HT-29 (cell line): ENCODE data around the gene LRRC42. TPM values are rescaled to one million over a fixed set of nuclear protein-coding genes. Genes with fewer than 3 reads are reported as not detected.
"Not testable (repeated sequence)": the region's sequence is repeated elsewhere in the genome, so short reads cannot be mapped to it uniquely, and the experiment has no call there.

Source experiments
- DNase-seq: peaks from one replicate; pipeline ENCODE4 v3.0.0-alpha.2; 2015; ENCODE audit warnings: low spot score
- total RNA-seq: library from RNA; depleted of rRNA; stranded (reverse); fragments of >200 nt; shearing (Covaris generic); gene quantifications from 2 replicates; pipeline ENCODE4 v1.2.3, GENCODE V29; 2014; rRNA removed

The LRRC42 gene
- total RNA-seq, 1 experiment from 2014 or later, result 32.6 TPM

DNA sequence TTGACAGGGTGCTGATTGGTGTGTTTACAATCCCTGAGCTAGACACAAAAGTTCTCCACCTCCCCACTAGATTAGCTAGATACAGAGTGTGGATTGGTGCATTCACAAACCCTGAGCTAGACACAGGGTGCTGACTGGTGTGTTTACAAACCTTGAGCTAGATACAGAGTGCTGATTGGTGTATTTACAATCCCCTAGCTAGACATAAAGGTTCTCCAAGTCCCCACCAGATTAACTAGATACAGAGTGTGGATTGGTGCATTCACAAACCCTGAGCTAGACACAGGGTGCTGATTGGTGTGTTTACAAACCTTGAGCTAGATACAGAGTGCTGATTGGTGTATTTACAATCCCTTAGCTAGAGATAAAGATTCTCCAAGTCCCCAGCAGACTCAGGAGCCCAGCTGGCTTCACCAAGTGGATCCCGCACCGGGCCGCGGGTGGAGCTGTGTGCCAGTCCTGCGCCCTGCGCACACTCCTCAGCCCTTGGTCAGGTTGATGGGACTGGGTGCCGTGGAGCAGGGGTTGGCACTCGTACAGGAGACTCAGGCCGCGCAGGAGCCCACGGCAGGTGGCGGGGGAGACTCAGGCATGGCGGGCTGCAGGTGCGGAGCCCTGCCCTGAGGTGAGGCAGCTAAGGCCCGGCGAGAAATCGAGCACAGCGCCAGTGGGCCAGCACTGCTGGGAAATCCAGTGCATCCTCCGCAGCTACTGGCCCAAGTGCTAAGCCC is 57.8 kb downstream of the LRRC42 start:
- DNase-seq, result not testable (repeated sequence)

DNA sequence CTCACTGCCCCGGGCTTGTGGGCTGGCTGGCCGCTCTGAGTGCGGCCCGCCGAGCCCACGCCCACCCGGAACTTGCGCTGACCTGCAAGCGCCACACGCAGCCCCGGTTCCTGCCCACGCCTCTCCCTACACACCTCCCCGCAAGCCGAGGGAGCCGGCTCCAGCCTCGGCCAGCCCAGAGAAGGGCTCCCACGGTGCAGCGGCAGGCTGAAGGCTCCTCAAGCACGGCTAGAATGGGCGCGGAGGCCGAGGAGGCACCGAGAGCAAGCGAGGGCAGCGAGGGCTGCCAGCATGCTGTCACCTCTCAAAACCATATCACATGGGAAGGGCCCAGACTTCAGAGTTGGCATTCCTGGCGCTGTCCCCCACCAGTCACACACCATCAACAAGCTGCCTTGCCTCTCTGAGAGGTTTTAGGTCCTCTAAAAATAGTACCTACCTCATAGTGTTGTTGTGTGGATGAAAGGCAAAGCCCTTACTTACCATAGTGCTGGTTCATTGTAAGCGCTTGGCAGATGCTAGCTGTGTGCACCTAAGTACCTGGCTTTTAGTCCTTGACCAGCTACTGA is 58.4 kb downstream of the LRRC42 start:
- DNase-seq, result no peak

DNA sequence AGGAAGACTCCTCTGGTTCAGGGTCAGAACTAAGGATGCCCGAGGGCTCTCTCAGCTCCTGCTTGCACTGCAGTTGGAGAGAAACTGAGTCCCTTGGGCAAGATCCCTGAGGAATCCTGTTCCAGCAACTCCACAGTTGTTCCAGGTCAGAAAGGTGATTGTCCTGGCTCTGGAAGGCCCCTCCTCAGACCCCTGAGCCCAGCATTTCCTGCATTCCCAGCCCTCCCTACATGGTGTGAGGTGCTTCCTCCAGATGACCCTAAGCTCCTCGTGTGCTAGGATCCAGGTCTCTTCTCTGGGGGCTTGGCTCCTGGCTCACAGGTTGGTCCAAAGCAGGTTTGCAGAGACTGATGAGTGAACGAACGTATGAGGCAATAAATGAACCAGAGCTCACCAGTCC is 60.4 kb downstream of the LRRC42 start:
- DNase-seq, result no peak

DNA sequence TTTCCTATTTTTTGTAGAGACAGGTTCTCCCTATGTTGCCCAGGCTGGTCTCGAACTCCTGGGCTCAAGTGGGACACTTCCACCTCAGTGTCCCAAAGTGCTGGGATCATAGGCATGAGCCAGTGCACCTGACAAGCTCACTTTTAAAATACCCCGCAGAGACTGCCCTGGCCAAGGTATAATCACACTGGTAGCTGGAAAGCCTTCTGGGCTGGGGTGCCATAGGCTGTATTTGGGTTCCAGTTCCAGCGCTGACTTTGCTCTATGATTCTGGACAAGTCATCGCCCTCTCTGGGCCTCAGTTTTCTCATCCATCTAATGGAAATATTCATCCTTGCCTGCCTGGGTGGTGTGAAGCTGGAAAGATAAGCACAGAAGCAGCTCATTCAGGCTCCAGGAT is 61.5 kb downstream of the LRRC42 start:
- no peak for DNase-seq

DNA sequence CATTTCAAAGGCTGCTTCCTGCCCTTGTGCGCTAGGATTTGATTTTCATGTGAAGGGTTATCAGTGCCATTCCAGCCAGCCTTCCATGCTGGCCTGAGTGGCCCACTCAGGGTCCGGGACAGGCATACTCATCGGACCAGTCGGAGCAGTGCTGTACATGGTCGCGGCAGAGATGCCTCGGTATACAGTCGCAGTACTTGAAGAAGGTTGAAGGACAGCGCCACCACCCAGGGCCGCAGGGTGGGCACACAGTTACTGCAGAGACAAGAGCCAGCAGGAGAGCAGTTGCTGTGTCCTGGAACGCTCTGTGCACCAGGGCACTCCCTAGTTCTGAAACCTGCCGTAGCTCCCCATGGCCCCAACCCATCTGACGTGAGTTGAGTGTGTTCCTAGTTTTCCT is 62.7 kb downstream of the LRRC42 start:
- DNase-seq, result no peak

DNA sequence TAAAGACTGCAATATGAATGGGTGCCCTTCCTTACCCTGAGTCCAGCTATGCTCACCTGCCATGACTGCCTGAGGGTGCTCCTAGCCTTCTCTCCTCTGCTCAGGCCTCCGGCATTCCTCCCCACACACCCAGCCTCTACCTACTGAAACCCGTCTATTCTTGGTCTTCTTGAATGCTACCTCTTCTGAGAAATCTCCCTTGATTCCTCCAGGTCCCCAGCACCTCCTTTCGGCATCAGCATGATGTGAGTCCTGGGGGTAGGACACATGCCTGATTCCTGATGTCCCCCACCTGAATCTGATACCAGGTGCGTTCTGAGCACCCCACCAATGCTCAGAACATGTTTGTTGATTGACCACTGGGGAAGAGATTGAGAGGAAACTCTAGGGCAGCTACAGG is 63.3 kb downstream of the LRRC42 start:
- DNase-seq, result no peak

DNA sequence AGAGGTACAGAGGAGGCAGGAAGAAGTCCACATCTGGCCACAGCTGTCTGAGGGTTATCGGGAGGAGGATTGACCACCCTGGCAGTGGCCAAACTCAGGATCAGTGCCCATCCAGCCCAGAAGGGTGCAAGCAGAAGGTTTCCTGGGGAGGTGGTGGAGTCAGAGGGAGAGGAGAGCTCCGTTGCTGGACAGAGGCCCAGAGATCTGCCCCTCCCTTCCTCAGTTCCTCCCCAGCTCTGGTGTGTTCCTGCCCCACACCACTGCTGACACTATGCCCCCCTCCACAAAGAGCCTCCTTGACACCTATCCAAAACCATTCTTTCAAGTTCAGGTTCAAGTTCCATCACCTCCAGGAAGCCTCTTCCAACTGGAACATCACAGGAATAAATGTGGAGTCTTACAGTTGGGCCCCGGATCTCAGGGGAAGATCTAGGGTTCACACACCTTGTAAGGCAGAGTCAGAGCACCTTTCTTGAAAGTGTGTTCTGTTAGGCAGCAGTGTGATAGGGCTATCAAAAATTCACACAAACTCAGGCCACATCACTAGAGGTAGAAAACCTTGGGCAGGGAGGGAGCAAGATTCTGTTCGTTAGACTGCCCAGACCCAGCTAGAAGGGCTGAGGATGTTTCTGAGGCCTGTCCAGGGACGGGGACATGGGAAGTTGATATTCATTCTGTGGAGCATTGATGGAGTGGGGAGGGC is 64.4 kb downstream of the LRRC42 start:
- DNase-seq, result no peak

DNA sequence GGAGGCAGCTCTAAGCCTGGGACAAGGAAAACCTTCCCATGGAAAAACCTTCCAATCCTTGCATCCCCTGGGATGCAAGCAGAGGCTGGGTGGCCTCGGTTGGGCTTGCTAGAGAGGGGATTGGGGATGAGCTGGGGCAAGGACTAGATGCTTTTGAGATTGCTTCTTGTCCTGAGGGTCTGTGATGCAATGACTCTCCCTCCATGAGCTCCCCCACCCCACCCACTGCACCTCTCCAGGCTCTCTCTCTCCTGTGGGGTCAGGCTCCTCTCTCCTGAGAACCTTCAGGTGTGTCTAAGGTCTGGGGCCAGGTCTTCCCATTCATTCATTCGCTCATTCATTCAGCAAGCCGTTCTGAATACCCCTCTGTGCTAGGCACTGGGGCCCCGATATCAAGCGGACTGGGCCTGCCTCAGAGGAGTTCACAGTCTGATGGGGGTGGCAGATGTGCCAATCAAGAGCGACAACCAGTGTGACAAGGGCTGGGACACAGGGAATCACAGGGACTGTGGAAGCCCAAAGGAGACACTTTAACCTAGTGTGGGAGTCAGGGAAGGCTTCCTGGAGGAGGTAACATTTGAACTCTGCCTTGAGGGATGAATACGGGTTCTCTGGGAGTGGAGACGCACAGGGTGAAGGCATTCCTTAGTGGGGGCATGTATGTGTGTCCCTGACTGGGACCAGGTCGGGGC is 65.3 kb downstream of the LRRC42 start:
- no peak for DNase-seq

DNA sequence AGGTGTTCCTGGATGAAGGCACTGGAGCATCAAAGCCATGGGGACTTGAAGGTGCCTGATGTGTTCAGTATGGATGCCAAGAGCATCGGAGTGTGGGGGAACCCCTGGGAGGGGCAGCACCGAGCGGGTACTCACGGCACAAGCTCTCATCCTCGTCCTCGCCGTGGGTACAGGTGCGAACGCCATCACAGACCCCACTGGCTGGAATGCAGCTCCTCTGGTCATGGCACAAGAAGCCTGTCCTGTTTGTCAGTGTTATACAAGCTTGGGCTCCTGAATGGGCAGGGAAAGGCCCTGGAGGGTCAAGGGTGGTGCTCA is 65.8 kb downstream of the LRRC42 start:
- no peak for DNase-seq

DNA sequence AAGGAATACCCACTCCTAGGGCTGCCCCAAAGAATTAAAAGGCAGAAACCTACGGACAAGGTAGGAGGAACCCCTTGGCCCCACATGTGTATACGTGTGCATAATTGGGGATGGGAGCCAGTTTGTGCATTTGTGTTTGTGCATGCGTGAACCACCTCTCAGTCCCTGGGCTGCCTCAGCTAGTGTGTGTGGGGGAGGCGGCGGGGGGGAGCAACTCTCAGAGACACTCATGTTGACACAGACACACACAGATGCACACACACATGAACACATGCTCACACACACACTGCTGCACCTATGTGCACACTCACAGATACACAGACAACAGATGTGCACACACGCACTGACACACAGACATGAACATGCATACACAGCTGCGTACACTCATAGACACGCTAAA is 66.7 kb downstream of the LRRC42 start:
- DNase-seq, result no peak

DNA sequence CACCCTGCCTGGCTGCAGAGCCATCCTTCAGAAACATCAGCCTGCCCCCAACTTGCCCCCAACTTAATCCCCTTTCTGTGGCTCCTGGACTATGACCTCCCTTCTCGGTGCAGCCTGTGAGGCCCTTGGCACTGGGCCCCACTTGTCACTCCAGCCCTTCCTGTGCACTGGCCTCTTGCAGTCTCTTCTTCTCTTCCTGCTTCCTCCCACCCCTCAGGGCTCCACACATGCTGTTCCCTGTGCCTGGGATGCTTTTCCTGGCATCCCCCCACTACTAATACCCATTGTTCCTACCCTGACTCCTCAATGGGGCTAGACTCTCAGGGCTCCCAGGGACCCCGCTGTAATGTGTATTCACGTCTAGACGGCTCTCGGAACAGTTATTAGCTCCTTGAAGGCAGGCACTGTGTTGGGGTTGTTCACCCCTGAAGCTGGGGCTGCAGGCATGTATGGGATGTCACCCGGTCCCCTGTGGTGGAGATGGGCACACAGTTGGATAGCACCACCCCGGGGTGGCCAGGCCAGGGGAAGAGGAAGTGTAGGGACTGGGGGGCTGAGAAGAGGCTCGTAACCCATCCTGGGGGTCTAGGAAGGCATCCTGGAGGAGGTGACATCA is 67.4 kb downstream of the LRRC42 start:
- no peak for DNase-seq

DNA sequence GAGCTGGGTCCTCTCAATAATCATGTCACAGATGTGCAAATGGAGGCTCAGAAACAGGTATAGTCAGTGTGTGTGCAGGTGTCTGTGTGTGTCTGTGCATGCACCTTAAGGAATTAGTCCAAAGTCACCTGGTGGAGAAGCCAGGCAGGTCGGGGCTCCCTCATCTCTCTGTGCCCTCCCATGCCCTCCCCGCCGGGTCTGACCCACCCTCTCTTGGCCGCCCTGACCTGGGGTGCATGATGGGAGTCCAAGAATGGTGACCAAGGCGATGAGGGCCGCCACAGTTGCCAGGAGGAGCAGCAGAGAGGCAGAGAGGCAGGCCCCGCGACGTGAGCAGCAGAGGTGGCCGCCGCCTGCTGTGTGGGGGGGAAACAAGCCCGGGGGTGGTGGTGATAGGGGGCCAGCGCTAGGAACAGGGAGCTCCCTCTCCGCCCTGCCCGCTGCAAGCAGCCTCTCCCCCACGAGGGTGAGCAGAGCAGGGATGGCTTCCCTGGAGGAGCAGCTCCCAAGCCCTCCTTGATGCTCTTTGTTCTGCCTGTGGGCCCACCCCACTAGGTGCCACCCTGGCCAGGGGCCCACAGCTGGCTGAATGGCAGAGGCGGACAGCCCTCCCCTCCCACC is 68.0 kb downstream of the LRRC42 start:
- DNase-seq, result no peak

DNA sequence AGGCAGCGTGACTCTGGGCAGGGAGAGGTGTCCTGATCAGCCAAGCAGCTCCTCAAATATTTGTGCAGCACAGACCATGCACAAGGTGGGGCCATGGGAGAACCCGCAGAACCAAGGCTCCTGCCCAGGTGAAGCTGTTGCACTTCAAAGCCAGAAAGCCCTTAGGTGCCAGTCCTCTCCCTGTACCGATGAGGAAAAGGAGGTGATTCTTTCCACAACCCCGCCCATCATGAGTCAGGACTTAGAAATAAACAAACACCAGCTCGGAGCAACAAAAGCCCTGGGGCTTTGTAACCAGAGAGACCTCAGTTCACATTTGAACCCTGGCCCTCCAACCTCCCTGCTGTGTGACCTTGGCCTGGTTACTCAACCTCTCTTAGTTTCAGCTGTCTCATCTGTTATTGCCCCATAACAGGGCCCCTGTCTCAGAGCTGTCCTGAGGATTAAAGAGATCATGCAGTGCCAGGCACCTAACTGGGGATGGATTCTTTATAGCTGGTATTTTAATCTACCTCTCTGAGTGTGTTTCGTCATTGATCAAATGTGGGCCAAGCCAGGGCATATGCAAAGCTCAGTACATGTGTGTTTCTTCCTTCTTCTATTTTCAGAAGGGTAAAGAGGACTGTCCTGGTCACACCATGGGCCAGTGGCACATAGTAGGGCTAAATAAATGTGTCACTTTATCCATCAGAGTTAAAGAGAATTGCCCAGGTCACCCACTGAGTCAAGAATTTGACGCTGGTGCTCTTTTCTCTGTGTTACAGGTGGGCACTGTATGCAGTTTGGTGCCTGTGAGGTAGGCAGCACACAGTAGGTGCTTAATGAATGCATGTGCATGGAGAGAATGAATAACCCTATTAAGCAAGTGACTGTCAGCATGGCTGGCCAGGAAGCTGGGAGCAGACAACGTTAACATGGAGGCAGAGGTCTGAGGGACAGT is 70.5 kb downstream of the LRRC42 start:
- peak; percentile 82 for DNase-seq

Other genes with a start within 250 kb of the LRRC42 start
- not detected in 2 replicates for gene GLIS1, start 207.2 kb upstream of the LRRC42 start, total RNA-seq
- 28.8 and 29.5 TPM in 2 replicates for gene NDC1, start 108.1 kb upstream of the LRRC42 start, total RNA-seq
- gene YIPF1, start 56.6 kb upstream of the LRRC42 start, total RNA-seq, result 8.5 and 11.2 TPM in 2 replicates
- gene DIO1, start 52.2 kb upstream of the LRRC42 start, total RNA-seq, result not detected in 2 replicates
- gene IFT25, start 651 bp upstream of the LRRC42 start, total RNA-seq, result 29.1 and 31.7 TPM in 2 replicates
- not detected in 2 replicates for gene LDLRAD1, start 71.8 kb downstream of the LRRC42 start, total RNA-seq
- gene TMEM59, start 106.9 kb downstream of the LRRC42 start, total RNA-seq, result 193 and 255 TPM in 2 replicates
- 1.2 and 2.0 TPM in 2 replicates for gene TCEANC2, start 107.3 kb downstream of the LRRC42 start, total RNA-seq
- gene CDCP2, start 206.7 kb downstream of the LRRC42 start, total RNA-seq, result not detected in 2 replicates